Natural killer cell (primary cell): ENCODE measurements around the gene SP9. TPM values are rescaled to one million over a fixed set of nuclear protein-coding genes. Genes with fewer than 3 reads are reported as not detected.

Source experiments
- ATAC-seq, 3 donors: fragments of 150-1000 bp in 2 of 3; fragments of 200-7000 bp in 1 of 3; cut with Tn5 transposase; 1 replicate in 1 of 3; 2 replicates in 2 of 3; pipeline ENCODE4 v1.10.0; 2021; ENCODE audit warnings: mild to moderate bottlenecking in 2 of 3, moderate library complexity in 2 of 3
- DNase-seq, 2 donors: peaks; one replicate each; pipeline versions ENCODE4 v3.0.0 to v3.0.0-alpha.2; 2013 to 2021; ENCODE audit warnings: mixed read lengths in 1 of 2
- H3K27ac ChIP-seq: one replicate; pipeline ENCODE4 v1.5.1; 2013; ENCODE audit warnings: mild to moderate bottlenecking, low read length
- H3K27me3 ChIP-seq: one replicate; pipeline ENCODE4 v1.6.1; 2013; ENCODE audit warnings: low read length; ENCODE audit not compliant: control insufficient read depth, insufficient read depth
- H3K36me3 ChIP-seq: one replicate; pipeline ENCODE4 v1.6.1; 2013; ENCODE audit warnings: low read length; ENCODE audit not compliant: control insufficient read depth, insufficient read depth
- H3K4me1 ChIP-seq: one replicate; pipeline ENCODE4 v1.6.1; 2013; ENCODE audit warnings: low read length; ENCODE audit not compliant: control insufficient read depth, insufficient read depth
- H3K4me3 ChIP-seq: one replicate; pipeline ENCODE4 v1.5.1; 2013; ENCODE audit warnings: low read length
- H3K9me3 ChIP-seq: one replicate; pipeline ENCODE4 v1.6.1; 2013; ENCODE audit warnings: low read length; ENCODE audit not compliant: control insufficient read depth, insufficient read depth
- H3K27ac Mint-ChIP-seq, 2 donors: one replicate each; pipeline ENCODE4 v1.8.0; 2022; ENCODE audit warnings: mild to moderate bottlenecking in 2 of 2, mixed read lengths in 2 of 2, moderate library complexity in 1 of 2
- H3K27me3 Mint-ChIP-seq, 2 donors: one replicate each; pipeline ENCODE4 v1.8.0; 2022; ENCODE audit warnings: low read depth in 2 of 2, mixed read lengths in 2 of 2
- H3K36me3 Mint-ChIP-seq: one replicate; pipeline ENCODE4 v1.8.0; 2022; ENCODE audit warnings: mixed read lengths
- H3K4me1 Mint-ChIP-seq, 2 donors: one replicate each; pipeline ENCODE4 v1.8.0; 2022; ENCODE audit warnings: mixed read lengths in 2 of 2
- H3K4me3 Mint-ChIP-seq: one replicate; pipeline ENCODE4 v1.8.0; 2022; ENCODE audit warnings: mild to moderate bottlenecking, moderate library complexity, mixed read lengths
- H3K9me3 Mint-ChIP-seq, 2 donors: one replicate each; pipeline ENCODE4 v1.8.0; 2022; ENCODE audit warnings: mixed read lengths in 2 of 2
- WGBS: methylation state at CpG from one replicate; pipeline ENCODE4 v1.1.7; 2013; ENCODE audit warnings: missing lambda C conversion rate; ENCODE audit not compliant: insufficient coverage; 5-methylcytosine and 5-hydroxymethylcytosine counted together
- intact Hi-C: fragments of 100-400 bp; cut with micrococcal nuclease; formaldehyde crosslinking; loops from one replicate; pipeline ENCODE4 v1.14.2; 2022
- total RNA-seq, 4 donors: library from RNA; stranded (reverse); fragments of 120-200 nt in 1 of 4; gene quantifications; one replicate each; pipeline versions ENCODE4 v1.2.3 to v1.2.4, GENCODE V29; 2013 to 2022
- TF ChIP-seq, protein P1 (sequence below): fragments of 200-600 bp; IDR thresholded peaks from one replicate; pipeline ENCODE4 v1.8.0; 2022; ENCODE audit warnings: antibody characterized with exemption

The SP9 gene
- total RNA-seq, 3 donors from 2014 or later (not counting 1 experiment from before 2014, with no cell fraction given) = not detected

DNA sequence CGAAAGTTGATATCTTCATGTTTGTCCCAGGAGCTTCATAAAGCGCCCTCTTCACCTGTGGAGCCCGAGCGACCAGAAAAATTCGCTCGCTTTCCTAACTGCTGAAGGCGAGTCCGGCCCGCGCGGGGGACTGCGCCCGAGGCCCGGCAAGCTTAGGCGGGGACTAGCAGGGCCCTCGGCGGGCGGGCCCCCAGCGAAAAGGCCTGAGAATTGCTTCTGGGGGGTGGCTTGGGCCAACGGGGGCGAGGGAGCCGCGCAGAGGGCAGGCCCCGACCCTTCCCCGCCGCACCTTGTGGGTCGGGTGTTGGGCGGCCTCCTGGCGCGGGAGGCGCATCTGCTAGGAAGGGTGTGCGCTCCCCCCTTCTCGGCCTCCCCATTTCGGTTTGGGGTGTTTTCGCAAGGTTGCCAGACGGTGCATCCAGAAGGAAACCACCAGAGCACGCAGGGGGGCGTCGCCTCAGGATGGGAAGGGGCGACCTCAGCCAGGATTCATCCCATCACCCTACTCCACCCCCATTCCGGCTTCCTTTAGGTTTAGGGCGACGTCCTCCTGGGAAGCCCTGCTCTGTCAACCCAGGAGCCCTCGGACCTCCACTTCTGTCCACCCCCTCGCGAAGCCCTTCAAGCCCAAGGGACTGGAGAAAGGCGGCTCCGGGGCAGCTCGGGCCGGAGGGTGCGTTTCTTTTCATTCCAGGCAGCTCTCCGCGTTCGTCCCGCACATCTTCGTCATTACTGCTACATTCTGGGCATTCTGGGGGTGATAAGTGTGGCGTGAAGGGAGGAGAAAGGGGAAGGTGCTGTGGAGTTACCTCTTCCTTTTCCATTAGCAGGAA, 9.1 kb downstream of the SP9 start:
- H3K9me3 Mint-ChIP-seq = no peaks in the 10 kb centered on the region
- WGBS = 9% methylated on average over 56 of the region's 57 CpGs

DNA sequence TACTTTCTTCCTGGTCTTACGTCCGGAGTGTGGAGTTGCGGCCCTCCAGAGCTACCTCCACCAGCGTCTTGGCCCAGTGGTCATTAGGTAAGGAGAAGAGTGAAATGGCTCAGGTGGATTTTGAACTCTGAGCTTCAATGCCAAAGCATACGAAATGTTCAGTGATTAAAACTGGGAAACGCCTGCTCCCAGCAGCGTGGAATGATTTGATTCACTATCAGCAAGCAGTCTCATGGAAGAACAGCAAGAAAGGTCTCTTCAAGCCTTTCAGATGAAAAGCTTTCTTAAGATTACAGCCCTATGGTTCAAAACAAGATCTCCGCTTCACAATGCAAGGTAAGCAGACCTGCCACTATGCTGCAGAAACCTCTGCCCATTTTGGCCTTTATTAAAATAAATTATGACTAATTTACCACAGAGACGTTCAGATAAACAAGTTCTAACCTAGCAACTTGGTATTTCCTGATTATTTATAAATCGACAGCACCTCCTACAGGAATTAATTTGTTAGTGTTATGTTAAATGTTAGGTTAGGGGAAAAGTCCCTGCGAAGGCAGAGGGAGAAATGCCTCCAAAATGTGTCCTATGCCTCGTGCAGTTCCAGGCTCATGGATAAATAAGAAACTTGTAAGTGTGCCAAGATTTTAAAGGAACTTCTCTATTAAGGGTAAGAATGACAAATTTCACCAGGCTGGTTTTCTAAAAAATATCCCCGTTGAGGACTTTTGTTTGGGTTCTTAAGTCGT, 10.1 kb downstream of the SP9 start:
- no peak overlapping the region for H3K27ac ChIP-seq
- peak overlapping the region in 1 of 2 donors; percentile 36 for H3K27ac Mint-ChIP-seq
- peaks cover 18% of the 10 kb centered on the region for H3K36me3 Mint-ChIP-seq
- H3K4me3 ChIP-seq = no peak overlapping the region
- TF ChIP-seq, protein P1, sequence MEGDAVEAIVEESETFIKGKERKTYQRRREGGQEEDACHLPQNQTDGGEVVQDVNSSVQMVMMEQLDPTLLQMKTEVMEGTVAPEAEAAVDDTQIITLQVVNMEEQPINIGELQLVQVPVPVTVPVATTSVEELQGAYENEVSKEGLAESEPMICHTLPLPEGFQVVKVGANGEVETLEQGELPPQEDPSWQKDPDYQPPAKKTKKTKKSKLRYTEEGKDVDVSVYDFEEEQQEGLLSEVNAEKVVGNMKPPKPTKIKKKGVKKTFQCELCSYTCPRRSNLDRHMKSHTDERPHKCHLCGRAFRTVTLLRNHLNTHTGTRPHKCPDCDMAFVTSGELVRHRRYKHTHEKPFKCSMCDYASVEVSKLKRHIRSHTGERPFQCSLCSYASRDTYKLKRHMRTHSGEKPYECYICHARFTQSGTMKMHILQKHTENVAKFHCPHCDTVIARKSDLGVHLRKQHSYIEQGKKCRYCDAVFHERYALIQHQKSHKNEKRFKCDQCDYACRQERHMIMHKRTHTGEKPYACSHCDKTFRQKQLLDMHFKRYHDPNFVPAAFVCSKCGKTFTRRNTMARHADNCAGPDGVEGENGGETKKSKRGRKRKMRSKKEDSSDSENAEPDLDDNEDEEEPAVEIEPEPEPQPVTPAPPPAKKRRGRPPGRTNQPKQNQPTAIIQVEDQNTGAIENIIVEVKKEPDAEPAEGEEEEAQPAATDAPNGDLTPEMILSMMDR = peak; percentile 38
- ATAC-seq (peak in 1 of 3 donors; percentile 20), DNase-seq (peak in 1 of 2 donors; percentile 61)
- H3K9me3 Mint-ChIP-seq = no peaks in the 10 kb centered on the region
- peaks cover 21 to 39% of the 10 kb centered on the region in 2 donors for H3K4me1 Mint-ChIP-seq
- WGBS = 30% methylated on average over 10 of the region's 14 CpGs
- H3K4me3 Mint-ChIP-seq = no peak overlapping the region
- intact Hi-C loops = no loop called here
- H3K9me3 ChIP-seq = no peaks in the 10 kb centered on the region
- peaks cover 37 to 45% of the 10 kb centered on the region in 2 donors for H3K27me3 Mint-ChIP-seq
- H3K27me3 ChIP-seq = peaks cover 49% of the 10 kb centered on the region
- H3K36me3 ChIP-seq = peaks cover 9% of the 10 kb centered on the region
- peaks cover 34% of the 10 kb centered on the region for H3K4me1 ChIP-seq

More for the DNA sequence above, 9.1 kb downstream of the SP9 start:
- Mint-ChIP-seq H3K4me1 (peaks cover 29 to 41% of the 10 kb centered on the region in 2 donors), H3K27ac (peak overlapping the region in 1 of 2 donors; percentile 36), H3K36me3 (peaks cover 15% of the 10 kb centered on the region), H3K4me3 (peak overlapping the region; percentile 49), H3K27me3 (peaks cover 46 to 55% of the 10 kb centered on the region in 2 donors)
- ATAC-seq (no peak), DNase-seq (peak in 1 of 2 donors; percentile 16)
- Histone ChIP-seq H3K27ac (no peak overlapping the region), H3K4me1 (peaks cover 35% of the 10 kb centered on the region), H3K36me3 (peaks cover 6% of the 10 kb centered on the region), H3K4me3 (no peak overlapping the region), H3K27me3 (peaks cover 60% of the 10 kb centered on the region), H3K9me3 (no peaks in the 10 kb centered on the region)
- intact Hi-C loops = no loop called here
- TF ChIP-seq, protein P1 = no peak

DNA sequence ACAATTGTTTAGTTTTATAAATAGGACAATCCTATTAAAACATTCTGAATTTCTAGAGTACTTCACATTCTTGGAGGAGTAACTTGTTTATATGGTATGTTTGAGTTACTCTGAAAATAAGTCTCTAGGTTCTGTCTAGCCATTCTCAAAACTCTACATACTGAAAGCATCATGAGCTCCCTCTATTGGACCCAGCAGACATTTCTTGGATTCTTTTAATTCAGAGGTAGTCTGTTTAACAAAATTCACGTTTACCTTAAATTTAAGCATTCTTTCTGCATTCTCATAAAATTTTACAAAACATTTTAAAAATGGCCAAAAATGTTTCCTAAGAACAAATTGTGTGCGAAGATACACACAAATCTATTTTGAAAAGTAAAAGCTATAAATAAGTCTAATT, 15.3 kb downstream of the SP9 start:
- Mint-ChIP-seq H3K4me1 (no peaks in the 10 kb centered on the region), H3K27me3 (peaks cover 2 to 4% of the 10 kb centered on the region in 2 donors), H3K27ac (no peak overlapping the region), H3K4me3 (no peak overlapping the region), H3K9me3 (no peaks in the 10 kb centered on the region), H3K36me3 (peaks cover 18% of the 10 kb centered on the region)
- Histone ChIP-seq H3K4me3 (no peak overlapping the region), H3K27ac (no peak overlapping the region), H3K4me1 (no peaks in the 10 kb centered on the region), H3K27me3 (peaks cover 3% of the 10 kb centered on the region), H3K36me3 (peaks cover 23% of the 10 kb centered on the region), H3K9me3 (no peaks in the 10 kb centered on the region)
- no peak for ATAC-seq
- intact Hi-C loops = no loop called here
- TF ChIP-seq, protein P1 = no peak
- WGBS = no CpG with 5 or more reads among the region's 2 CpGs
- peak in 1 of 2 donors; percentile 16 for DNase-seq
